Progenitor cell of endocrine pancreas (in vitro differentiated cells): ENCODE results near the gene ATP2A2. TPM values are rescaled to one million over a fixed set of nuclear protein-coding genes. Genes with fewer than 3 reads are reported as not detected.
A peak's percentile ranks its signal among the peaks of the same experiment; 100 is the strongest.

Source experiments
- DNase-seq: peaks from one replicate; pipeline ENCODE4 v3.0.0; 2021; ENCODE audit warnings: low spot score; ENCODE audit not compliant: unreplicated experiment
- H3K27ac Mint-ChIP-seq: 2 replicates; pipeline ENCODE4 v1.8.0; 2021; ENCODE audit warnings: mild to moderate bottlenecking, moderate library complexity, mixed read lengths
- H3K27me3 Mint-ChIP-seq: 2 replicates; pipeline ENCODE4 v1.8.0; 2021; ENCODE audit warnings: mixed read lengths
- H3K36me3 Mint-ChIP-seq: 2 replicates; pipeline ENCODE4 v1.8.0; 2022; ENCODE audit warnings: mixed read lengths; ENCODE audit not compliant: insufficient read depth
- H3K4me1 Mint-ChIP-seq: 2 replicates; pipeline ENCODE4 v1.8.0; 2021; ENCODE audit warnings: low read depth, mixed read lengths
- H3K4me3 Mint-ChIP-seq: 2 replicates; pipeline ENCODE4 v1.8.0; 2021; ENCODE audit warnings: low read depth, mild to moderate bottlenecking, moderate library complexity, mixed read lengths
- H3K9me3 Mint-ChIP-seq: 2 replicates; pipeline ENCODE4 v1.8.0; 2021; ENCODE audit warnings: low read depth, mixed read lengths
- CTCF ChIP-seq: fragments of 200-600 bp; sonication (generic); IDR thresholded peaks from one replicate; pipeline ENCODE4 v1.5.0; 2021; ENCODE audit warnings: antibody characterized with exemption, mild to moderate bottlenecking; ENCODE audit not compliant: unreplicated experiment
- total RNA-seq: library from RNA; stranded (reverse); gene quantifications from 2 replicates; pipeline ENCODE4 v1.2.1, GENCODE V29; 2021

The ATP2A2 gene
- total RNA-seq, 1 donor from 2014 or later: 167 TPM

- H3K4me3 Mint-ChIP-seq: peak overlapping the region; percentile 81
- peaks cover 51% of the 10 kb centered on the region for H3K4me1 Mint-ChIP-seq
- peak overlapping the region; percentile 90 for H3K27ac Mint-ChIP-seq
- no peaks in the 10 kb centered on the region for H3K9me3 Mint-ChIP-seq
- peaks cover 4% of the 10 kb centered on the region for H3K36me3 Mint-ChIP-seq
- H3K27me3 Mint-ChIP-seq: peaks cover 4% of the 10 kb centered on the region
- DNase-seq: peak; percentile 18
- no peak for TF ChIP-seq CTCF
Measured at GRCh38 chr12:110280392-110280778, 662 bp upstream of the ATP2A2 start.

GRCh38 chr12:110281549-110282299 lies 677 bp downstream of the ATP2A2 start:
- Mint-ChIP-seq H3K4me3 (peak overlapping the region; percentile 94), H3K9me3 (no peaks in the 10 kb centered on the region), H3K4me1 (peaks cover 55% of the 10 kb centered on the region), H3K27ac (peak overlapping the region; percentile 96), H3K36me3 (peaks cover 5% of the 10 kb centered on the region), H3K27me3 (peaks cover 4% of the 10 kb centered on the region)
- TF ChIP-seq CTCF: no peak
- peak; percentile 70 for DNase-seq

- H3K4me3 Mint-ChIP-seq: peak overlapping the region; percentile 94
- H3K9me3 Mint-ChIP-seq: no peaks in the 10 kb centered on the region
- no peak for TF ChIP-seq CTCF
- peak overlapping the region; percentile 96 for H3K27ac Mint-ChIP-seq
- H3K27me3 Mint-ChIP-seq: peaks cover 4% of the 10 kb centered on the region
- H3K4me1 Mint-ChIP-seq: peaks cover 56% of the 10 kb centered on the region
- peaks cover 6% of the 10 kb centered on the region for H3K36me3 Mint-ChIP-seq
- no peak for DNase-seq
Measured at GRCh38 chr12:110282300-110282860, 1.3 kb downstream of the ATP2A2 start.

GRCh38 chr12:110282956-110283817 lies 2.1 kb downstream of the ATP2A2 start:
- no peak for DNase-seq
- peaks cover 48% of the 10 kb centered on the region for H3K4me1 Mint-ChIP-seq
- TF ChIP-seq CTCF: no peak
- H3K4me3 Mint-ChIP-seq: peak overlapping the region; percentile 94
- H3K27ac Mint-ChIP-seq: peak overlapping the region; percentile 96
- H3K36me3 Mint-ChIP-seq: peaks cover 10% of the 10 kb centered on the region
- H3K9me3 Mint-ChIP-seq: no peaks in the 10 kb centered on the region
- peaks cover 4% of the 10 kb centered on the region for H3K27me3 Mint-ChIP-seq

- DNase-seq: no peak
- peaks cover 13% of the 10 kb centered on the region for H3K36me3 Mint-ChIP-seq
- H3K27ac Mint-ChIP-seq: no peak overlapping the region
- no peak for TF ChIP-seq CTCF
- peak overlapping the region; percentile 94 for H3K4me3 Mint-ChIP-seq
- no peaks in the 10 kb centered on the region for H3K27me3 Mint-ChIP-seq
- H3K4me1 Mint-ChIP-seq: peaks cover 48% of the 10 kb centered on the region
- no peaks in the 10 kb centered on the region for H3K9me3 Mint-ChIP-seq
Measured at GRCh38 chr12:110284597-110284996, 3.5 kb downstream of the ATP2A2 start.
